ENCODE data around the gene RNU5B-1. TPM values are rescaled to one million over a fixed set of nuclear protein-coding genes. Genes with fewer than 3 reads are reported as not detected.
"Not testable (repeated sequence)": the region's sequence is repeated elsewhere in the genome, so short reads cannot be mapped to it uniquely, and the experiment has no call there.

Gene RNU5B-1
- total and polyA plus RNA-seq, 4 donors: 18.7 to 40.6 TPM; not detected in 2

DNA sequence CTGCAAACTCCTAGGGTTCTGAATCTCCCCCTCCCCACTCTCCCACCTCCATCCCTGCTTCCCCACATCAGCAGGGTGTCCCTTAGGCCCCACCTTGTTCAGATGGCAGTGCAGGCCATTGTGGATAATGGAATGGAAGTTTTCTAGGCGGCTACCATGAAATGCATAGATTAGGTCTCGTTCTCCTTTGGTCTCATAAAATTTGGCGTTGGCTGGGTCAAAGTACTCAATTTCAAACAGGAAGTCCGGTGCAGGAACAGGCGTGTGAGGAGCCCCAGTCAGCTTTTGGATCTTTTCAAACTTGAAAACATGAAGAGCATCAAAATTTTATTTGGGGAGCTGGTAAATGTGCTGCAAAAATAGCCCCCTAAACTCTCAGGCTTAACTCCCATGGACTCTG lies 38.0 kb upstream of the RNU5B-1 start:
- no peak for DNase-seq
- Histone ChIP-seq H3K27ac (ENCODE audit: low read depth in 1 of 2, low read length in 2 of 2) (no peak overlapping the region), H3K9me3 (ENCODE audit: control insufficient read depth, low read length) (no peaks in the 10 kb centered on the region), H3K36me3 (ENCODE audit: control insufficient read depth in 1 of 2, insufficient read depth in 2 of 2, low read length in 1 of 2) (peaks cover 0 to 3% of the 10 kb centered on the region in 2 donors), H3K4me3 (ENCODE audit: low read length in 2 of 2) (no peak overlapping the region), H3K4me1 (ENCODE audit: control insufficient read depth in 1 of 2, insufficient read depth in 2 of 2, low read length in 2 of 2) (no peaks in the 10 kb centered on the region), H3K27me3 (ENCODE audit: control insufficient read depth in 1 of 2, insufficient read depth in 2 of 2, low read length in 1 of 2) (no peaks in the 10 kb centered on the region)
- no peak for ATAC-seq (ENCODE audit: low FRiP score)
- intact Hi-C loops (cut with DNase I): loop anchor here in 1 of 2 donors (5.0 kb wide), 1 partner anchor 69 kb away; no protein-coding TSS in a partner anchor
- WGBS, 2 donors: 92 to 94% methylated on average over 5 of the region's 5 CpGs

DNA sequence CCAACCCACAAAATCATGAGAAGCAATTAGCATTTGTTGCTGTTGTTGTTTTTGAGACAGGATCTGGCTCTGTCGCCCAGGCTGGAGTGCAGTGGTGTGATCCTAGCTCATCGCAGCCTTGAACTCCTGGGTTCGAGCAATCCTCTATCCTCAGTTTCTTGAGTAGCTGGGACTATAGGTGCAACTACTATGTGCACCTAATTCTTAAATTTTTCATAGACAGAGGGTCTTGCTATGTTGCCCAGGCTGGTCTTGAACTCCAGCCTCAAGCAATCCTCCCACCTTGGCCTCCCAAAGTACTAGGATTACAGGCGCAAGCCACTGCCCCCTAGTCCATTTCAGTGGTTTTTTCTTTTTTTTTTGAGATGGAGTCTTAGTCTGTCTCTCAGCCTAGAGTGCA lies 36.1 kb upstream of the RNU5B-1 start:
- Histone ChIP-seq H3K27me3 (ENCODE audit: control insufficient read depth in 1 of 2, insufficient read depth in 2 of 2, low read length in 1 of 2) (no peaks in the 10 kb centered on the region), H3K4me1 (ENCODE audit: control insufficient read depth in 1 of 2, insufficient read depth in 2 of 2, low read length in 2 of 2) (no peaks in the 10 kb centered on the region), H3K27ac (ENCODE audit: low read depth in 1 of 2, low read length in 2 of 2) (no peak overlapping the region), H3K36me3 (ENCODE audit: control insufficient read depth in 1 of 2, insufficient read depth in 2 of 2, low read length in 1 of 2) (no peaks in the 10 kb centered on the region), H3K4me3 (ENCODE audit: low read length in 2 of 2) (no peak overlapping the region), H3K9me3 (ENCODE audit: control insufficient read depth, low read length) (no peaks in the 10 kb centered on the region)
- DNase-seq (no peak), ATAC-seq (ENCODE audit: low FRiP score) (no peak)
- intact Hi-C loops (cut with DNase I): loop anchor here in 1 of 2 donors (5.0 kb wide), 1 partner anchor 71 kb away; no protein-coding TSS in a partner anchor
- whole genome bisulfite sequencing, 2 donors: 97 to 98% methylated on average over 4 of the region's 4 CpGs

DNA sequence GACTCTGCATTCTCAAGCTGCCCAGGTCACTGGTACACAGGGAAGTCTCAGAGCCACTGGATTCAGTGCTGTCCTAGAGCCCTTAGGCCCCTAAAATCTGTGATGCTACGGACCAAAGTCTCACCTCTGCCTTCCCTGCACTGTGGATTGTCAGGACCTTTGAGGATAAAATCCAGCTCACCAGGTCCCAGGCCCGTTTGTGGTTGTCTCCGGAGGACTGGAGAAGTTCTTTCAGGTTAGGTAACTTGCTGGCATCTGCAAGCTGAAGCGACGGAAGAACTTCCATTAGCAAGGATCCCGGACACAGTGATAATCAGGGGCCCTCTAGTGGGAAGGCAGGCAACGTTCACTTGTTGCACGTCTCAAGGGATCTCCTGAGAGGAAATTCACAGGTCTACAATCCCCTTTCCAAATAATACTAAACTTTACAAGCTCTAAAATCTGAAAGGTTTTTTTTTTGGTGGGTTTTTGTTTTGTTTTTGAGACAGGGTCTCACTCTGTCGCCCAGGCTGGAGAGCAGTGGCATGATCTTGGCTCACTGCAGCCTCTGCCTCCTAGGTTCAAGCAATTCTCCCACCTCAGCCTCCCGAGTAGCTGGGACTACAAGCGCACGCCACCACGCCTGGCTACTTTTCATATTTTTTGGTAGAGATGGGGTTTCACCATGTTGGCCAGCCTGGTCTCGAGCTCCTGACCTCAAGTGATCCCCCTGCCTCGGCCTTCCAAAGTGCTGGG lies 33.5 kb upstream of the RNU5B-1 start:
- H3K4me3 ChIP-seq (ENCODE audit: low read length in 2 of 2); H3K4me1 ChIP-seq (ENCODE audit: control insufficient read depth in 1 of 2, insufficient read depth in 2 of 2, low read length in 2 of 2); H3K36me3 ChIP-seq (ENCODE audit: control insufficient read depth in 1 of 2, insufficient read depth in 2 of 2, low read length in 1 of 2); H3K27ac ChIP-seq (ENCODE audit: low read depth in 1 of 2, low read length in 2 of 2); H3K27me3 ChIP-seq (ENCODE audit: control insufficient read depth in 1 of 2, insufficient read depth in 2 of 2, low read length in 1 of 2); H3K9me3 ChIP-seq (ENCODE audit: control insufficient read depth, low read length): not testable (repeated sequence)
- ATAC-seq (ENCODE audit: low FRiP score): peak; percentile 86
- peak; percentile 59 to 76 for DNase-seq
- intact Hi-C loops (cut with DNase I): loop anchor here (5.0 to 10.0 kb wide), 2 partner anchors 236 to 239 kb away; no protein-coding TSS in a partner anchor
- WGBS, 2 donors: 48 to 49% methylated on average over 15 of the region's 15 CpGs

GRCh38 chr15:65275104-65275727 lies 29.3 kb upstream of the RNU5B-1 start:
- Histone ChIP-seq H3K27me3 (ENCODE audit: control insufficient read depth in 1 of 2, insufficient read depth in 2 of 2, low read length in 1 of 2) (no peaks in the 10 kb centered on the region), H3K36me3 (ENCODE audit: control insufficient read depth in 1 of 2, insufficient read depth in 2 of 2, low read length in 1 of 2) (no peaks in the 10 kb centered on the region), H3K27ac (ENCODE audit: low read depth in 1 of 2, low read length in 2 of 2) (no peak overlapping the region), H3K4me1 (ENCODE audit: control insufficient read depth in 1 of 2, insufficient read depth in 2 of 2, low read length in 2 of 2) (no peaks in the 10 kb centered on the region), H3K9me3 (ENCODE audit: control insufficient read depth, low read length) (no peaks in the 10 kb centered on the region), H3K4me3 (ENCODE audit: low read length in 2 of 2) (no peak overlapping the region)
- intact Hi-C loops (cut with DNase I): loop anchor here in 1 of 2 donors (10.0 kb wide), 1 partner anchor 240 kb away; no protein-coding TSS in a partner anchor
- 86 to 92% methylated on average over 4 of the region's 4 CpGs for WGBS, 2 donors
- DNase-seq (no peak), ATAC-seq (ENCODE audit: low FRiP score) (no peak)

DNA sequence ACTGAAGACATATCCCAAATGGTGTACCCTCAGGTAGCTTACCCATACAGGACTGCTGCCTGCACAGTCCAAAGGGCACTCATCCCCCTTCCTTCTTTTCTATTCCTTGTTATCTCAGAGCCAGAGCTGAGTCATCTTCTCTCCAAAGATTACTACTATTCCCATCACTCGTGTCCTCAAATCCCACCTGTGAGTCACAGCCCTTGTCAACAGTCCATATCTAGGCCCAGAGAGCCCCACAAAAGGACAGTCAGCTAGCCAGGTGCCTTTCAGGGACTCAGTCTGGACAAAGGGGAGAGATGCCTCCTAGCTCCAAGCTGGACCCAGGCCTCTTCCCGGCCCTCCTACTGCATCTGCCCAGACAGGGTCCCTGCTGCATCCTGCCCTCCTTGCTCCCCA lies 28.8 kb upstream of the RNU5B-1 start:
- WGBS, 2 donors: 75 to 76% methylated on average over 2 of the region's 2 CpGs
- no peak overlapping the region for H3K27ac ChIP-seq (ENCODE audit: low read depth in 1 of 2, low read length in 2 of 2)

DNA sequence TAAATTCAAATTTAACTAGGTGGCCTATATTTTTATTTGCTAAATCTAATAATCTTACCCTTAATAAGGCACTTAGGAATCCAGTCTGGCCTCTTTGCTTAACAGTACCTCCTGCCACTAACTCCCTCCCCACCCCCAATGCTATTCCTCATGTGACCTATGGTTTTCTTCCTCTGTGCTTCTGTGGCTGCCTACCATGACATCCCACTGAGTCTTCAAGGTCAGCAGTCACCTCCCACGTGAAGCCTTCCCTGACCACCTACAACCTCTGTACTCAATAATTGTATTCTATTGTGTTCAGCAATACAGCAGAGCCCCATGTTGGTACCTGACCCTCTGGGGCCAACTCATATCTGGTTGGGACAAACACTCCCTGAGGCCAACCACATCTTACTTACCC lies 27.5 kb upstream of the RNU5B-1 start:
- 65 to 81% methylated on average over 1 of the region's 1 CpG for WGBS, 2 donors

More for the DNA sequence above, 28.8 kb upstream of the RNU5B-1 start:
- Histone ChIP-seq H3K27me3 (ENCODE audit: control insufficient read depth in 1 of 2, insufficient read depth in 2 of 2, low read length in 1 of 2) (no peaks in the 10 kb centered on the region), H3K4me3 (ENCODE audit: low read length in 2 of 2) (no peak overlapping the region), H3K36me3 (ENCODE audit: control insufficient read depth in 1 of 2, insufficient read depth in 2 of 2, low read length in 1 of 2) (no peaks in the 10 kb centered on the region), H3K9me3 (ENCODE audit: control insufficient read depth, low read length) (no peaks in the 10 kb centered on the region), H3K4me1 (ENCODE audit: control insufficient read depth in 1 of 2, insufficient read depth in 2 of 2, low read length in 2 of 2) (no peaks in the 10 kb centered on the region)
- ATAC-seq (ENCODE audit: low FRiP score) (no peak), DNase-seq (no peak)
- intact Hi-C loops (cut with DNase I): loop anchor here in 1 of 2 donors (10.0 kb wide), 1 partner anchor 241 kb away; no protein-coding TSS in a partner anchor

DNA sequence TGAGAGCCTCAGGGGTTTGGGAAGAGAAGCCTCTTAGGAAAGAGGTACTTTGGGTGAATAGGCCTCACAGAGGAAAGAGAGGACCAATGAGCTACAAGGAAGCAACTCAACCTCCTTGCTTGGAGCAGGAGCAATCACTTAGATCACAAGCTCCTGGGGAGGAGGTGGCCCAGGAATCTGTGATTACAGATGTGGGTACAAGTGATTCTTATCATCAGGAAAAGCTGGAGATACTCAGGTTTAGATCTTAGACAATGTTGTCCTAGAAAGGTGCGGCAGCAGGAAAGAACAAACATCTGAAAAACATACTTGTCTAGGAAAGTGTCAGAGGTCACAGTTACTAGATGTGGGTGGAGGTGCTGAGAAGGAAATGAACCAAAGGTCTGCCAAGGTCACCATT lies 26.0 kb upstream of the RNU5B-1 start:
- intact Hi-C loops (cut with DNase I): loop anchor here in 1 of 2 donors (10.0 kb wide), 1 partner anchor 244 kb away; no protein-coding TSS in a partner anchor
- ATAC-seq (ENCODE audit: low FRiP score): no peak

More for the DNA sequence above, 27.5 kb upstream of the RNU5B-1 start:
- H3K9me3 ChIP-seq (ENCODE audit: control insufficient read depth, low read length): no peaks in the 10 kb centered on the region
- intact Hi-C loops (cut with DNase I): loop anchor here in 1 of 2 donors (10.0 kb wide), 1 partner anchor 242 kb away; no protein-coding TSS in a partner anchor
- H3K4me1 ChIP-seq (ENCODE audit: control insufficient read depth in 1 of 2, insufficient read depth in 2 of 2, low read length in 2 of 2): no peaks in the 10 kb centered on the region
- DNase-seq (no peak), ATAC-seq (ENCODE audit: low FRiP score) (no peak)
- no peaks in the 10 kb centered on the region for H3K27me3 ChIP-seq (ENCODE audit: control insufficient read depth in 1 of 2, insufficient read depth in 2 of 2, low read length in 1 of 2)
- H3K4me3 ChIP-seq (ENCODE audit: low read length in 2 of 2): no peak overlapping the region
- H3K27ac ChIP-seq (ENCODE audit: low read depth in 1 of 2, low read length in 2 of 2): no peak overlapping the region
- no peaks in the 10 kb centered on the region for H3K36me3 ChIP-seq (ENCODE audit: control insufficient read depth in 1 of 2, insufficient read depth in 2 of 2, low read length in 1 of 2)

GRCh38 chr15:65285291-65286068 lies 19.0 kb upstream of the RNU5B-1 start:
- Histone ChIP-seq H3K4me1 (ENCODE audit: control insufficient read depth in 1 of 2, insufficient read depth in 2 of 2, low read length in 2 of 2) (no peaks in the 10 kb centered on the region), H3K36me3 (ENCODE audit: control insufficient read depth in 1 of 2, insufficient read depth in 2 of 2, low read length in 1 of 2) (no peaks in the 10 kb centered on the region), H3K9me3 (ENCODE audit: control insufficient read depth, low read length) (no peaks in the 10 kb centered on the region), H3K4me3 (ENCODE audit: low read length in 2 of 2) (peak overlapping the region; percentile 43 to 55), H3K27me3 (ENCODE audit: control insufficient read depth in 1 of 2, insufficient read depth in 2 of 2, low read length in 1 of 2) (no peaks in the 10 kb centered on the region), H3K27ac (ENCODE audit: low read depth in 1 of 2, low read length in 2 of 2) (peak overlapping the region in 1 of 2 donors; percentile 45)
- ATAC-seq (ENCODE audit: low FRiP score) (no peak), DNase-seq (no peak)
- WGBS, 2 donors: 67 to 70% methylated on average over 10 of the region's 10 CpGs
- intact Hi-C loops (cut with DNase I): no loop called here

More for the DNA sequence above, 26.0 kb upstream of the RNU5B-1 start:
- H3K4me3 ChIP-seq (ENCODE audit: low read length in 2 of 2): no peak overlapping the region
- H3K9me3 ChIP-seq (ENCODE audit: control insufficient read depth, low read length): no peaks in the 10 kb centered on the region
- no peaks in the 10 kb centered on the region for H3K27me3 ChIP-seq (ENCODE audit: control insufficient read depth in 1 of 2, insufficient read depth in 2 of 2, low read length in 1 of 2)
- H3K27ac ChIP-seq (ENCODE audit: low read depth in 1 of 2, low read length in 2 of 2): no peak overlapping the region
- H3K36me3 ChIP-seq (ENCODE audit: control insufficient read depth in 1 of 2, insufficient read depth in 2 of 2, low read length in 1 of 2): no peaks in the 10 kb centered on the region
- no peak for DNase-seq
- no peaks in the 10 kb centered on the region for H3K4me1 ChIP-seq (ENCODE audit: control insufficient read depth in 1 of 2, insufficient read depth in 2 of 2, low read length in 2 of 2)
- 88 to 91% methylated on average over 1 of the region's 1 CpG for WGBS, 2 donors
